Endometrial microvascular endothelial cells (primary cell): ENCODE measurements around the gene ERC2. TPM values are rescaled to one million over a fixed set of nuclear protein-coding genes. Genes with fewer than 3 reads are reported as not detected.

Source experiments
- in situ Hi-C: cut with HindIII; loops from 2 replicates; pipeline ENCODE4 v1.10.0; 2017; ENCODE audit warnings: low sequenced_read_pairs, low pct_unique_long_range_greater_than_20kb; ENCODE audit errors: inconsistent ontology term
- total RNA-seq: library from RNA; depleted of rRNA; stranded (reverse); fragments of >200 nt; gene quantifications from one replicate; pipeline ENCODE4 v1.2.3, GENCODE V29; 2015; ENCODE audit errors: inconsistent ontology term

The ERC2 gene
- total RNA-seq, 1 donor from 2014 or later = not detected

DNA sequence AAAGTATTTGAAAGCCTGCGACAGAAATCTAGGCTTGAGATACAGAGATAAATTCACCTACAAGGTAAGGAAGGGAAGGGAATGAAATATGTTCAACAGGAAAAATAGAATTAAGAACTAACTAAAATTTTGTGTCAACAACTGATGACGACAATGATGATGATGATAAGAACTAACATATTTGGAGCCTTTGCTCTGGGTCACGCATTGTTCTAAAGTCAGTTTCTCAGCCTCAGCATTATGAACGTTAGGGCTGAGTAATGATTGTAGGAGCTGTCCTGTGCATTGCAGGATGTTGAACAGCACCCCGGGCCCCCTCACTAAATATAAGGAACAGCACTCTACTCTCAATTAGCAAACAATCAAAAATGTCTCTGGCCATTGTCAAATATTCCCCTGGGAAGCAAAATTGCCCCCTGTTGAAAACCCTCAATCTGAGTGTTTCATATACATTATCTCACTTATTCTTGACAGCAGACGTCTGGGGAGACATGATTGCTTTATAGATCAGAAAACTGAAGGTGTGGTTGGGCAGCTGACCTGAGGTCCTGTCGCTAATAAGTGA lies 88.5 kb downstream of the ERC2 start:
- in situ Hi-C loops = no loop called here

GRCh38 chr3:56375654-56376053 lies 92.6 kb downstream of the ERC2 start:
- in situ Hi-C loops = no loop called here

DNA sequence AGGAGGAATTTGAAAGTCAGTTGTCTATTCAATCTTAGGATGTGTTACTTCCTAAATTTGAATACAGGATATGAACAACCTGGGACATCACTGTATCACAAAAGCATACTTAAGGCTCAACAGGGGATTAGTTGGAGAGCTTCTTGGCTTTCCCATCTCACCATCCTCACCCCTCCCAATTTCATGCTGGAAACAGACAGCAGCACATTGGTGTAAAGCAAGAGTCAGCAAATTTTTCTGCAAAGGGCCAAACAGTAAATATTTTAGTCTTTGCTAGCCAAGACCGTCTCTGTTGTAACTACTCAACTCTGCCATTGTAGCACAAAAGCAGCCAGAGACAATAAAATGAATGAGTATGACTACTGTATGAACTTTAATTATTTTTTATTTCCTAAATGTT lies 94.9 kb downstream of the ERC2 start:
- in situ Hi-C loops = no loop called here

GRCh38 chr3:56370991-56371775 lies 97.1 kb downstream of the ERC2 start:
- in situ Hi-C loops = no loop called here

DNA sequence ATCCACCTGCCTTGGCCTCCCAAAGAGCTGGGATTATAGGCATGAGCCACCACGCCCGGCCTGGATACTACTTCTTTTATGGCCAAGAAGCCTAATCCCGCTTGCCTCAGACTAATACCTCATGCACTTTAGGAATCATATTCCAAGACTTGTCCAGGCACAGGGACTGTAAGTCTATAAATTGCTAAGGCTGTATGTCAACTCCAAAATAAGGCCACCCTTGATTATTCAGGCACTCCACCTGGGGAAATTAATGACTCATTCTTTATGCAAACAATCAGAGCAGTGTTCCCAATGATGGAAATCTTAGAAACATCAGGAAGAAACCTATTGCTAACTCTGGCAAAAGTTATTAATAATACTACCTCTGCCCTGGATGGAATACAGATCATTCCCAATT lies 98.4 kb downstream of the ERC2 start:
- in situ Hi-C loops = no loop called here

DNA sequence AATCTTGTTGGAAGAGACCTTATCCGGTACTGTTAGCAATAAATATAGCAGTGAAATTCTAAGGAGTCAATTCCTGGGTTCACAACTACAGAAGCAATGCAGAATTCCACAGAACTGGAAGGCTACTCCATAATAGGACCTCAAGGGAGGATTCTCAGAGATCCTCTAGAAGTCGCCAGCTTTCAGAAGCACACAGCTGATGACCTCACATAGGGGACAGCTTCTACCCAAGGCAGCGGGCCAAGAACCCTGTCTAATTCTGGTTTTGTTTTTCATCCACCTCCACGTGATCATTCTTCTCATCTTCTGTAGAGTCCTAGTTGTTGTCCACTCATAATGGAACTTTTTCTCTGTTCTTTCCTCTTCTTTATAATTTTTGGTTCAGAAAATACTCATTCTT lies 99.4 kb downstream of the ERC2 start:
- in situ Hi-C loops = no loop called here

GRCh38 chr3:56366641-56367162 lies 101.6 kb downstream of the ERC2 start:
- in situ Hi-C loops = no loop called here

DNA sequence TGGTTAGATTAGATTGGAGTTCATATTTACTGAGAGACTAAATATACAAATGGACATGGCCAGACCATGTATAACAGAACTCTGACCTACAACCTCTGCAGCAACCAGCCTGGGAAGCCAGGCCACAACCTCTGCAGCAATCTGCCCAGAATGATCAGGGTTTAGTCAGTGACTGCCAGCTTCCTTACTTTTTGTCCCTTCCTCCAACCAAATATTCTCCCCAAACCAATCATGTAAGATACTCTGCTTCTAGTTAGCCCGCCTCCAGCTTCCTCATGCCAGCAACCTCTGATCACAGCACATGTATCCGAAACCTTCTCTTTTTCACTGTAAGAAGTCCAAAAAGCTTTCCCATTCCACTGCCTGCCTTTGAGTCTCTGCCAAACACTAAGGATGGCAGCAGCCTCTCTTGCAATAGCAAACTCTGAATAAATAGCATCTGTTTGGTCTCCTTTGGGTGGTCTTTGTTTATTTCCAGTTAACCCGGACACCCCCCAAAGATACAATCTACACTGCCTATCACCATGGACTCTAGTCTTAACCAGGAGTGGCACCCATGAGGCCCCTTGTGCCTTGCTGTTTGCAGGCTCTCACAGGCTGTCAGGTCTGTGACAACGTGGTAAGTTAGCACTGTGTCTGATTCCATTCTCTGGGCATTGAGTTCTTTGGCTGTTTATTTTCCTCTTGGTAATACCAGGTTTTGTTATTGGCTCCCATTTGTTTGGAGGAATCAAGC lies 102.2 kb downstream of the ERC2 start:
- in situ Hi-C loops = no loop called here

GRCh38 chr3:56364665-56365064 lies 103.6 kb downstream of the ERC2 start:
- in situ Hi-C loops = no loop called here

- in situ Hi-C loops = no loop called here
These were observed 104.5 kb downstream of the ERC2 start for GRCh38 chr3:56363720-56364119.

GRCh38 chr3:56361731-56362130 lies 106.5 kb downstream of the ERC2 start:
- in situ Hi-C loops = no loop called here

DNA sequence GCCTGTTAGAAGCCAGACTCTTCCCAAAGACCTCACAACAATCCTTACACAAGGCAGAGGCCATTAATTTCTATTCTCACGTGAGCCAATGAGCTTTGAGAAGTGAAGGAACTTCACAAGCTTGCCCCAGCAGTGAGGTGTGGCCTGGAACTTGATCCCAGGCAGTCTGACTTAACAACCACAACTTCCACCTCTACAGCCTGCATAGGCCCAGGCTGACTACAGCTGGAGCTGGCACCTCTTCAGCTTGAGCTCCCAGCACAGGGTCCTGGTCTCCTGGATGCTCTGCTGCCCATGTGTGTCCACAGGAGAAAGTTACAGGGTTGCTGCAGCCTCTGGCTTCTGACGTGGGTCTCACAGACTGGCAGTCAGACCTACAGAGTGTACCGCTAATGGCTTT lies 111.0 kb downstream of the ERC2 start:
- in situ Hi-C loops = no loop called here

GRCh38 chr3:56356808-56357207 lies 111.5 kb downstream of the ERC2 start:
- in situ Hi-C loops = no loop called here

DNA sequence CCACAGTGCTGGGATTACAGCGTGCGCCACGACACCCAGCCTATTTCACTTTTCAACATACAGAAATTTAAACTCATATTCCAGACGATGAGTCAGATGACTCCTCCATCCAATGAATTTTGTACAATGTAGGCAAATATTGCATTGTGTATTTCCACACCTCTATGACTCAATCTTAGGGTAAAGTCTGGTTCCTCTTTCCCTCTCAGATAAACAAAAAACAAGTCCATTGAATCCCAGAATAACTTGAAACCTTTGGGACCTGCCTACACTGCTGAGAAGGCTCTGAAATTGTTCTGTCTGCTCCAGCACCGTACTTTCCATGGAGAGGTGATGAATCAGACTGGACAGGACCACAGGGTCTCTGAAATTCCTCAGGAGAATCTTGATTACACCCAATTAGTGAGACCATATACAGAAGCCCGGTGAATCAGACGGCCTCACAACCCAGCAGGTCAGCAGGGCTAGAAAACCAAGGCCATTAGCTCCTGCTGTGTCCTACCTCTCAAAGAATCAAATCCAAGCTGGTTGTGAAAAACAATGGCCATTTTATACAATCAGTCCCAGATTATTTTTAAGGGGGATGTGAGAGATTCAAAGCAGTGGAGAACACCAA lies 112.6 kb downstream of the ERC2 start:
- in situ Hi-C loops = no loop called here

DNA sequence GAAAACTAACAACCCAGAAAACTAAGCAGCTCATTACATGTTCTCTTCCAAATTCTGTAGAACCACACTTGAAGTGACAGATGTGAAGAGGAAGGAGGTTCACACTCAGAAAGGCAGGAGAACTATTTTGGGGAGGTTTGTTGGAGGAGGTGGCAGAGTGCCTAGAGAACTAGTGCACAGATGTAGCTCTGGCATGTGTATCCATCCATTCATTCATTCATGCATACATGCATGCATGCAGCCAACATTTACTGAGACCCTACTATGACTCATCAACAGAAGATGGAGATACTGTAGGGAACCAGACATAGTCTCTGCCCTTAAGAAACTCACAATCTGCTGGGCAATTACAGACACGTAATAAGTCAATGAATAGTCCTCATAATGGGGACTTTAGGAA lies 116.7 kb downstream of the ERC2 start:
- in situ Hi-C loops = no loop called here

DNA sequence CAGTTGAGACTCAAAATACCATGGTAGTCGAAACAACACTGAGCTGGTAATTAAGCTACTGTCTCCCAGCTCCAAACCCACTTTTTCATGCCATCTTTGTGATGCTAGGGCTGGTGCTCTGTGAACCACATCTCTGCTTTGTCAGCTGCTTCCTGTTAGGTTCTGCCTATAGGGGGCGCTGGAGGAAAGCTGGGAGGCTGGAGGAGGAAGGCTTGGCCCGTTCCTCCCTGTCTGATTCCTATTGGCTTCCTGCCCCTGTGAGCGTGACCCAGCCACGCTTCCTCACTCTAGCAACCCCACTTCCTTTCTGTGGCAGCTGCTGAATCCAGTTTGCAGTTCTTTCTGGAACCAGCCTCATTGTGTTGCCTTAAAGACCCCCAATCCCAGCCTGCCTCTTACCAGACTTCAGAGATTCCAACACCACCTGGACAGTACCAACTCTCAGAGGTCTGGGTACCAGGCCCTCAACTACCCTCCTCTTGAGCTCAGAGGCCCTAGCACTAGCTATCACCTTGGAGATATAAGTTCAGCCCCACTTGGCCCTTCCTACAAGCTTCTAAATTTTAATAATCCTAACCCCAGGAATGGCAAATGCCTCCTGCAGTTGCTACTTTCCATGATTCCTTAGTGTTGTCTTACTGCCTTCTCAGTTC lies 120.9 kb downstream of the ERC2 start:
- in situ Hi-C loops = no loop called here

- in situ Hi-C loops = no loop called here
These were observed 125.8 kb downstream of the ERC2 start for GRCh38 chr3:56342475-56342874.

DNA sequence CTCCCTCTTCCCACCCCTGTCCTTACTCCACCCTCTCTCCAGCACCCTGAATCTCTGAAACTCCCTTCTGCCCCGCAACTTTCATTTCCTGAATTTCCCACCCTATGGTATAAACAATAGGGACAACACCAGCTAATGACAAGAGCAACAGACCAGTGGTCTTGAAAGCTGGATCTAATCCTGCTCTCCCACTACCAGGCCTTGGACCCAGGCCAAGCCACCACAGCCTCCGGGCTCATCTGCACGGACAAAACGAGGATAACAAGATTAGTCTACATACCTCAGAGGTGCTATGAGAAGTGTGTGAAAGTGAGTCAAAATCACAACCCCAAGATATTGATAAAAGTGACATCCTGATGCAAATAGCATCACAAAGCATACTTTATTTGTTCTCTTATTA lies 128.6 kb downstream of the ERC2 start:
- in situ Hi-C loops = no loop called here

GRCh38 chr3:56339244-56339643 lies 129.0 kb downstream of the ERC2 start:
- in situ Hi-C loops = no loop called here
